GM21360 (cell line): Measurements from ENCODE around the gene ACSBG1.

Source experiments
- ATAC-seq: cut with Tn5 transposase; IDR thresholded peaks from one replicate; pipeline ENCODE4 v1.9.1; 2021; ENCODE audit warnings: mild to moderate bottlenecking, moderate library complexity; ENCODE audit not compliant: unreplicated experiment

Gene ACSBG1

GRCh38 chr15:78234515-78235040 lies at the start of gene ACSBG1:
ACSBG1 (minus strand) TSS chr15:78234565; CDS start chr15:78234501, 64 bp downstream.
- ATAC-seq = no peak

- no peak for ATAC-seq
Observed at GRCh38 chr15:78282324-78282723, 48.0 kb upstream of the ACSBG1 start.

GRCh38 chr15:78280319-78281072 lies 46.1 kb upstream of the ACSBG1 start:
- no peak for ATAC-seq

GRCh38 chr15:78276064-78276943 lies 41.9 kb upstream of the ACSBG1 start:
- no peak for ATAC-seq

GRCh38 chr15:78274994-78275393 lies 40.6 kb upstream of the ACSBG1 start:
- no peak for ATAC-seq

DNA sequence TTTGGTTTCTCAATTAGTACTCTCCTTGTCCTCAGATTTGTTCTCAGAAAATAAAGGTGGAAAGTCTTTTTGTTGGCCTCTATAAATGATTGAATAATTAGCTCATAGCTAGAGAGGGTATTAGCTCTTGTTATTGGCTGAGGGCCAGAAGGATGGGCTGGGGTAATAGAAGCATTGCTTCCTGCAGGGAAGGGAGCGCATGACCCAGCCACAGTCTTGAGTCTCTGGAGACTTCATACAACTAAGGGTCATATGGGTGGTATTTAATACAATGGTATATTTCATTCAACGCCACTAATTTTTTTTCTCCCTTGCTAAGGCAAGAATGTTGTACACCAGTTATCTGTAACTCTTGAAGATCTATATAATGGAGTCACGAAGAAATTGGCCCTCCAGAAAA lies 38.4 kb upstream of the ACSBG1 start:
- ATAC-seq = no peak

DNA sequence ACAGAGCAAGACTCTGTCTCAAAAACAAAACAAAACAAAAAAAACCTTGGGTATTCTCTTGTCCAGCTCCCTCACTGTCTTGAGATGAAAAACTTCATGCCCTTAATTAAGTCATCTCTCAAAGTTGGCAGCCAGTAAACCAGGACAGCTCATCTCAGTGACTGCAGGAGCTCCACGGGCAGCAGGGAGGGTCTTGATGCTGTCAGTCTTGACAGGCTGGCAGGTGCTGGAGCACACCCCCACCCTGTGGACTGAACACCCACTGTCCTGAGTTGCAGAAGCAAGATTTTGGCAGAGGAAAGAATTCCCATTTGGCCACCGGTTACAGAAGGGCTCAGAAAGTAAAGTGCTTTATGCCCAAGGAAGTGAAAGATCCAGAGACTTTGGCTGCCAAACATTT lies 38.0 kb upstream of the ACSBG1 start:
- ATAC-seq = no peak

DNA sequence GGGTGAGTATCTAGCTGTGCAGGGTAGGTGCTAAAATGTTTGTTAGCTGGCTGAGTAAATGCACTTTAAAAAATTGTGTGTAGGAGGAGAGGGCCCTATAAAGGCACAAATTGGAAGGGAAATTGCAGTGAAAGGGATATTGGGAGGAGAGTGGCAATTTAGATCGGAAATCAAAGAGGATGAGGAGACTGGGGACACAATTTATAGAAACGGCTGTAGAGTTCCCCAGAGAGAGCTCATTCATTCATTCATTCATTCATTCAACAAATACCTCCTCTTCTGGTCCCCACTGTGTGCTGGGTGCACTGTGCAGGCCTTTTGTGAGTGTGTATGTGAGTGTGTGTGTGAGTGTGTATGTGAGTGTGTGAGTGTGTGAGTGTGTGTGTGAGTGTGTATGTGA lies 32.4 kb upstream of the ACSBG1 start:
- ATAC-seq = no peak

GRCh38 chr15:78266229-78266628 lies 31.9 kb upstream of the ACSBG1 start:
- no peak for ATAC-seq

DNA sequence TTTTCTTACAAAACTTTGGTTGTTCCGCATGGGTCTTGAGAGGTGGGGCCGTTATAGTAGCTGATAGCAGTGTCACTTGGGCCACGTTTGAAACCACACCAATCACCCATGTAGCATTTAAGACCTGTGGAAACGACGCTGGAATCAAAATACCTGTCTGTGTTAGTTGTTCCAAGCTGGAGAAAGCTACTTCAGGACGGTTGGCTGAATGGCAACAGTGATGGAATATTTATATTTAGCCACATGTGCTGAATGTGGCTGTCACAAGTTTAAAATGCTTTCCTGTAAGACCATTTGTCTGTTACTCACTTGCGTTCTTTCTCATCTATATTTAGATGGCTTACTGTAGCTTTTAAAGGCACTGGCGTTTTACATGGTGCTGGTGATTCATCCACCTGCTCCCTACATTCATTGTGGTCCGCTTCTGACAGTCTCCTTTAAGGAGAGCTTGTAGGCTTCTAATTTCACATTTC lies 31.4 kb upstream of the ACSBG1 start:
- no peak for ATAC-seq

DNA sequence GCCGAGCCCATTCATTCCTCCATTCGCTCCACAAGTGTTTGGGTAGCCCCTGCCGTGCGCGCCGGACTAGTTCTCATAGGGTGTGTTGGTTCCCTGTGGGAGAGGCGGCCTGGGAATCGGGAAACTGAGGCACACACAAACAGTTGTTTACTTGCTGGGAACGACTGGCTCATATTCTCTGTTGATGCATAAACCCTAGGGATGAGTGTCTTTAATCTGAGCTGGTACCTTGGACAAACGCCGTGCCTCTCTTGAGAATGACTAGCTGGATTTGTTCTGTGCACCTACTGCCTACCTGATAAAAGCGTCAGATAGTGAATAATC lies 30.7 kb upstream of the ACSBG1 start:
- no peak for ATAC-seq

DNA sequence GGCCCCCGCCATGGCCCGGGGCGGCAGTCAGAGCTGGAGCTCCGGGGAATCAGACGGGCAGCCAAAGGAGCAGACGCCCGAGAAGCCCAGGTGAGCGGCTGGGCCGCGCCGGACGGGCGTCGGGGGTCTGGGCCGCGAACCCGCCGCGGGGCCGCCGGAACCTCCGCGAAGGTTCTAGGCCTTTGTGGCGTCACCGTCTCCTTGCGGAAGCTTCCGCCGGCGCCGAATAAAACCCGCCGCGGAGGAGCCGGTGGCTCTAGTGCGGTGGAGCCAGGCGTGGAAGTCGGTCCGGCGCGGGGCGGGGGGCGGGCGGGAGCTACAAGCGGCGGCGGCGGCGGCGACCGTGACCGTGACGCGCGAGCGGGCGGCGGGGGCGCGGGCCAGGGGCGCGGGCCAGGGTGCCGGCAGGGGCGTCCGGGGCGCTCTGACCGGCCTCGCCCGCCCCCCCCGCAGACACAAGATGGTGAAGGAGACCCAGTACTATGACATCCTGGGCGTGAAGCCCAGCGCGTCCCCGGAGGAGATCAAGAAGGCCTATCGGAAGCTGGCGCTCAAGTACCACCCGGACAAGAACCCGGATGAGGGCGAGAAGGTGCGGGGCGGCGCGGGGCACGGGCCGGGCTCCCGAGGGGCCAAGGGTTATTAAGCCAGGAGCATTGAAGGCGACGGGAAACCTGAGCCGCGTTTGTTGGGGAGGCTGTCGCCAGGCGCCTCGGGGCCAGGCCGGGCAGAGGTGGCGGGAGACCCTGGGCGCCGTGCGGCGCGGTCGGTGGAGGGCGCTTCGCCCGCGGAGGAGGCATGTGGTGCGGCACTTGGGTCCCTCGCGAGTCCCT lies 30.2 kb upstream of the ACSBG1 start, which contains the start of gene DNAJA4:
Gene DNAJA4, plus strand, starts transcription at position 259 of the 833 bp plus-strand sequence. Its CDS starts 202 bp downstream, at position 461.
- no peak for ATAC-seq

DNA sequence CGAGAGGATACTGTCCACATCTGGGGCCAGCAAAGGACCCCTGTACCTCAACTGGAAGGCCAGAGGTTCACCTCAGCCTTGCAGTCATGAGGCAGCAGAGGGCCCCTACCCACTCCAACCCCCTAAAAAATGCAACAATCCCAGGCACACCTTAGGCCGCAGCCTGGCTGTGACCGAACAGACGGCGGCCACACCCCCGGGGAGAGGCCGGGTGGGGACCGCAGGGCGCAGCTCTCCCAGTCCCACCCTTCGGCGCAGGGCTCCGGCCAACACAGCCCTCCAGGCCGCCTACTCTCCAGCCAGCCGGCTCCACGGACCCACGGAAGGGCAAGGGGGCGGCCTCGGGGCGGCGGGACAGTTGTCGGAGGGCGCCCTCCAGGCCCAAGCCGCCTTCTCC lies 29.5 kb upstream of the ACSBG1 start:
- ATAC-seq = no peak

DNA sequence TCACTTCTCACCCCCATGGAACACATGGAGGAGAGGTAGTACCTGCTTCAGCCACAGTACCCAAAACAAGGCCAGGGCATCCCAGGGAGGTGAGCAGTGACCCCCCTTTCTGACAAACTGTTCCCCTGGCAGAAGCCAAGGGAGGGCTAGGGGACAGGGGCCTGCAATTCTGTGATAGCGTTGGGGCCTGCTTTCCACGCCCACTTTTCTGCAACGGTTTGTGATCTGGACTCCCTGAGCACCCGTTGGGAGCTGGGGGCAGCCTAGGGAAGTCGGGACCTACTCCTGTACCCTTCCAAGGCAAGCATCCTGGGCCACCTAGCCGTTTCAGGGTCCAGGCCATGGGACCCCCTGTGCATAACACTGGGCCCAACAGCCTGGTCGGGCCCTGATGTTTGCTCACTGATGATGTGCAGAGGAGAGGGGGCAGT lies 29.0 kb upstream of the ACSBG1 start:
- ATAC-seq = no peak

DNA sequence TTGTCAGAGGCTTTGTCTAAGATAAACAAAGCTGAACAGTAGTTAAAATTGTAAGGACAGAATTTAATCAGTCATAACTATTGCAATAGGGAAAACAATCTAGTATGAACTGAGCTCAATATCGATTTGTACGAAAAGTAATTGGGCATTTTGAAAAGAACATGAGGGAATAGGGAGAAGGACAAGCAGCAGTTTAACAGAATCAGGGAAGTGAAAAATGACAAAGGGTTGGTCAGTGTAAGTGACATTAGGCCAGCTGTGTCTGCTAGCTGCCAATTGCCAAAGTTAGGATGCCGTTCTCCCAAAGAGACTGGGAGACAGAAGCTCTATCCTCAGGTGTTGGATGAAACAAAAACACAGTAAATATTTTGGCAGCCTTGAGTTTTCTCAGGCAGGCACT lies 26.7 kb upstream of the ACSBG1 start:
- ATAC-seq = no peak

DNA sequence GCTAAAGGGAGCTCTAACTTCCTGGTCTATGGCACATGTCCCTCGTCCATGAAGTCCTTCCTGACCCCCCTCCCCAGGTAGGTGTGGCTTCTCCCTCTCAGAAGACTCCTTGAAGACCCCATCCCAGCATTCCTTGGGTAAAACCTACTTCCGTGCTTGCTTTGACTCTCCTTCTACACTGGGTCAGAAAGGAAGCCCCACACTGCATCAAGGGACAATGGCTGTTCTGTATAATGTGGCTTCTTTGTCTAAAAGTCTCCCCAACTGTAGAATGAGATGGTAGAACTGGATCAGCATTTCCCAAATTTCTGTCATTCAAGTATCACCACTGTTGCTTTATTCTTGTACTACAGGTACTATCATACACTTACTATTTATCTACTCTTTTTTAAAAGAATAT lies 26.1 kb upstream of the ACSBG1 start:
- ATAC-seq = no peak

- ATAC-seq = no peak
Observed at GRCh38 chr15:78259232-78259631, 24.9 kb upstream of the ACSBG1 start.

DNA sequence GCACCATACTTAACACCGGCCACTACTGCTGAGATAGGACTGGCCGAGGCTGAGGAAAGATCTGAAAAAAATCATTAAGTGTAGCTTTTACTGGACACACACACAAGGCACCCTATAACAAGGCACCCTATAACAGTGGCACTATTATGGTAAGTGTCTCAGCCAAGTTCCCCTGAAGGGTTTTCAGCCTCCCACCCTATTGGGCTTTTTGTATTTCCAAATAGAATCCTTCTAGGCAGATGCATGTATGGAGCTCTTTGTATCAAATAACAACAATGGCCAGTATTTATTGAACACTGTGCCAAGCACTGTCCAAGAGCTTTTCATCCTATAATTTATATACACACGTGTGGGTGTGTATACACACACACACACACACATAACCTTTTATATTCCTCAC lies 23.3 kb upstream of the ACSBG1 start:
- no peak for ATAC-seq

DNA sequence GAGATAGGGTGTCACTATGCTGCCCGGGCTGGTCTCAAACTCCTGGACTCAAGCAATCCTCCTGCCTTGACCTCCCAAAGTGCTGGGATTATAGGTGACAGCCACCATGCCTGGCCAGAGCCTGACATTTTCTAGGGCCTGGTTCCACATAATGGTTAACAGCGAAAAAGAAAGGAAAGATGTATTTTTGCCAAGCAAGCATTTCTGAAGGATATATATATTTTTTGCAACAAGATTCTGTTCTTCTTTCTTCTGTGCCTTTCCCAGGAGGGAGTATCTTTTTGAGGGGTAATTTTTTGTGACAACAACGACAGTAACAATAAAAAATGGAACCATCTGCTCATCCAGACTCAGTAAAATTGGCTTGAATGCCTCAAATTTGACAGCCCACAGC lies 21.7 kb upstream of the ACSBG1 start:
- no peak for ATAC-seq

GRCh38 chr15:78255421-78256043 lies 21.2 kb upstream of the ACSBG1 start:
- no peak for ATAC-seq
